Measurements from ENCODE around the gene ST8SIA5.

GRCh38 chr18:46755315-46756024 is 1.4 kb downstream of the ST8SIA5 start:
- TF ChIP-seq, protein P1, sequence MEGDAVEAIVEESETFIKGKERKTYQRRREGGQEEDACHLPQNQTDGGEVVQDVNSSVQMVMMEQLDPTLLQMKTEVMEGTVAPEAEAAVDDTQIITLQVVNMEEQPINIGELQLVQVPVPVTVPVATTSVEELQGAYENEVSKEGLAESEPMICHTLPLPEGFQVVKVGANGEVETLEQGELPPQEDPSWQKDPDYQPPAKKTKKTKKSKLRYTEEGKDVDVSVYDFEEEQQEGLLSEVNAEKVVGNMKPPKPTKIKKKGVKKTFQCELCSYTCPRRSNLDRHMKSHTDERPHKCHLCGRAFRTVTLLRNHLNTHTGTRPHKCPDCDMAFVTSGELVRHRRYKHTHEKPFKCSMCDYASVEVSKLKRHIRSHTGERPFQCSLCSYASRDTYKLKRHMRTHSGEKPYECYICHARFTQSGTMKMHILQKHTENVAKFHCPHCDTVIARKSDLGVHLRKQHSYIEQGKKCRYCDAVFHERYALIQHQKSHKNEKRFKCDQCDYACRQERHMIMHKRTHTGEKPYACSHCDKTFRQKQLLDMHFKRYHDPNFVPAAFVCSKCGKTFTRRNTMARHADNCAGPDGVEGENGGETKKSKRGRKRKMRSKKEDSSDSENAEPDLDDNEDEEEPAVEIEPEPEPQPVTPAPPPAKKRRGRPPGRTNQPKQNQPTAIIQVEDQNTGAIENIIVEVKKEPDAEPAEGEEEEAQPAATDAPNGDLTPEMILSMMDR (IDR thresholded peaks at IDR 0.05; ENCODE audit: poor library complexity, severe bottlenecking) = no peak
- no peak for TF ChIP-seq EZH2 (IDR thresholded peaks at IDR 0.05; ENCODE audit: borderline replicate concordance, insufficient read depth, low read length, poor library complexity, severe bottlenecking)
- TF ChIP-seq EP300 (conservative IDR thresholded peaks at IDR 0.05; ENCODE audit: poor library complexity, severe bottlenecking) = no peak
- no peak for TF ChIP-seq POLR2AphosphoS5 (IDR thresholded peaks at IDR 0.05)
- TF ChIP-seq RAD21 (conservative IDR thresholded peaks at IDR 0.05) = no peak
- TF ChIP-seq MXI1 (conservative IDR thresholded peaks at IDR 0.05; ENCODE audit: poor library complexity, severe bottlenecking) = no peak
- TF ChIP-seq TAF1 (IDR thresholded peaks at IDR 0.05; ENCODE audit: low read depth) = no peak
- TF ChIP-seq REST (IDR thresholded peaks at IDR 0.05; ENCODE audit: borderline replicate concordance) = no peak

All from neural cell (in vitro differentiated cells).